Keratinocyte (primary cell): ENCODE measurements around the gene PERP. TPM values are rescaled to one million over a fixed set of nuclear protein-coding genes. Genes with fewer than 3 reads are reported as not detected.

Source experiments
- DNase-seq: peaks from one replicate; pipeline ENCODE4 v3.0.0-alpha.2; 2011; ENCODE audit warnings: low read depth, missing footprints, low spot score
- FAIRE-seq: peaks from 2 replicates; lab custom pipeline; 2011; peaks lifted over from hg19 to GRCh38; lab: Jason Lieb, UNC
- H2AFZ ChIP-seq: 2 replicates; pipeline ENCODE4 v1.6.0; 2012; ENCODE audit warnings: low read length, control low read depth, inconsistent platforms; ENCODE audit not compliant: control insufficient read depth
- H3K27ac ChIP-seq: 2 replicates; pipeline ENCODE4 v1.5.1; 2011; ENCODE audit warnings: low read length; ENCODE audit not compliant: control insufficient read depth, insufficient read depth
- H3K27me3 ChIP-seq: 3 replicates; pipeline ENCODE4 v1.6.0; 2011; ENCODE audit warnings: low read length; ENCODE audit not compliant: control insufficient read depth, insufficient read depth; ENCODE audit errors: extremely low read depth
- H3K36me3 ChIP-seq, 2 experiments: 2 replicates in 1 of 2; 3 replicates in 1 of 2; pipeline ENCODE4 v1.5.1; 2011; ENCODE audit warnings: low read length in 2 of 2, mild to moderate bottlenecking in 1 of 2; ENCODE audit not compliant: control insufficient read depth in 2 of 2, insufficient read depth in 2 of 2; ENCODE audit errors: extremely low read depth in 1 of 2
- H3K4me1 ChIP-seq: 3 replicates; pipeline ENCODE4 v1.5.1; 2011; ENCODE audit warnings: low read length; ENCODE audit not compliant: control insufficient read depth, insufficient read depth; ENCODE audit errors: extremely low read depth
- H3K4me2 ChIP-seq: 3 replicates; pipeline ENCODE4 v1.6.0; 2011; ENCODE audit warnings: low read depth, low read length; ENCODE audit not compliant: control insufficient read depth, insufficient read depth; ENCODE audit errors: extremely low read depth
- H3K4me3 ChIP-seq, 3 experiments: fragments of 200-600 bp in 1 of 3; sonication (generic) in 1 of 3; 2 replicates in 2 of 3; 3 replicates in 1 of 3; pipeline ENCODE4 v1.5.1; 2011 to 2016; ENCODE audit warnings: low read length in 3 of 3, mild to moderate bottlenecking in 3 of 3, control low read depth in 2 of 3, inconsistent platforms in 1 of 3, low read depth in 1 of 3, mixed read lengths in 1 of 3, mixed run types in 1 of 3, moderate library complexity in 1 of 3; ENCODE audit not compliant: control insufficient read depth in 2 of 3, insufficient read depth in 2 of 3; ENCODE audit errors: extremely low read depth in 1 of 3
- H3K79me2 ChIP-seq: 2 replicates; pipeline ENCODE4 v1.6.0; 2012; ENCODE audit warnings: low read length; ENCODE audit not compliant: control insufficient read depth, insufficient read depth
- H3K9ac ChIP-seq: 3 replicates; pipeline ENCODE4 v1.6.0; 2011; ENCODE audit warnings: low read length; ENCODE audit not compliant: control insufficient read depth, insufficient read depth; ENCODE audit errors: extremely low read depth
- H3K9me1 ChIP-seq: 3 replicates; pipeline ENCODE4 v1.6.0; 2011; ENCODE audit warnings: low read length; ENCODE audit not compliant: control insufficient read depth, insufficient read depth; ENCODE audit errors: extremely low read depth
- H3K9me3 ChIP-seq: 2 replicates; pipeline ENCODE4 v1.5.1; 2012; ENCODE audit warnings: low read depth, low read length; ENCODE audit not compliant: control insufficient read depth
- H4K20me1 ChIP-seq: 3 replicates; pipeline ENCODE4 v1.6.0; 2011; ENCODE audit warnings: low read length; ENCODE audit not compliant: control insufficient read depth, insufficient read depth; ENCODE audit errors: extremely low read depth
- CTCF ChIP-seq, 3 experiments: IDR thresholded peaks in 1 of 3; conservative IDR thresholded peaks in 1 of 3; optimal IDR thresholded peaks in 1 of 3; 2 replicates in 2 of 3; 3 replicates in 1 of 3; pipeline versions ENCODE3 to v1.5.1; 2011; ENCODE audit warnings: low read length in 3 of 3, mild to moderate bottlenecking in 3 of 3, moderate library complexity in 2 of 3, control low read depth in 1 of 3, inconsistent platforms in 1 of 3; ENCODE audit not compliant: insufficient read depth in 2 of 3; ENCODE audit errors: extremely low read depth in 1 of 3
- EZH2 ChIP-seq: IDR thresholded peaks from one replicate; pipeline ENCODE4 v1.6.1; 2012; ENCODE audit warnings: inconsistent platforms, mild to moderate bottlenecking, low read length, moderate library complexity
- dilution Hi-C: fragments of 300-500 bp; cut with MboI; formaldehyde crosslinking; loops from one replicate; pipeline ENCODE4 v1.7.0; 2020; ENCODE audit warnings: low sequenced_read_pairs; ENCODE audit not compliant: extremely low pct_ligation_motif_present
- polyA plus RNA-seq, 5 experiments: library from polyadenylated mRNA; depleted of rRNA in 3 of 5; stranded (reverse) in 3 of 5; stranded (forward) in 1 of 5; unstranded in 1 of 5; fragments of >200 nt; gene quantifications; 1 replicate in 1 of 5; 2 replicates in 3 of 5; 3 replicates in 1 of 5; pipeline versions ENCODE4 v1.2.1 to v1.2.3, GENCODE V29; 2011 to 2012; ENCODE audit warnings: missing spikeins in 2 of 5, low read depth in 1 of 5, low replicate concordance in 1 of 5

PERP gene
- polyA plus RNA-seq, 1 donor (not counting 4 experiments of a cell fraction or from before 2014, with no cell fraction given): 525 TPM

GRCh38 chr6:138107752-138108592, 753 bp upstream of the PERP start:
- H3K79me2 ChIP-seq: peaks cover 43% of the 10 kb centered on the region
- H4K20me1 ChIP-seq: no peaks in the 10 kb centered on the region
- H3K9me1 ChIP-seq: no peaks in the 10 kb centered on the region
- FAIRE-seq: peak; percentile 29
- peak overlapping the region; percentile 85 to 87 (median 86) for H3K4me3 ChIP-seq
- H3K36me3 ChIP-seq: no peaks in the 10 kb centered on the region
- TF ChIP-seq CTCF (optimal IDR thresholded peaks at IDR 0.05 in 1 of 3, IDR thresholded peaks at IDR 0.05 in 1 of 3, conservative IDR thresholded peaks at IDR 0.05 in 1 of 3; ENCODE audit: extremely low read depth in 1 of 3, insufficient read depth in 2 of 3, low read length in 3 of 3) (no peak), EZH2 (no peak)
- DNase-seq: no peak
- H3K9me3 ChIP-seq: no peaks in the 10 kb centered on the region
- H3K27ac ChIP-seq: peak overlapping the region; percentile 100
- no peaks in the 10 kb centered on the region for H3K27me3 ChIP-seq
- peak overlapping the region; percentile 100 for H3K9ac ChIP-seq
- dilution Hi-C loops: no loop called here
- H3K4me2 ChIP-seq: peak overlapping the region; percentile 98
- peak overlapping the region; percentile 76 for H2AFZ ChIP-seq
- H3K4me1 ChIP-seq: peaks cover 26% of the 10 kb centered on the region

GRCh38 chr6:138106665-138107077, 548 bp downstream of the PERP start:
- Histone ChIP-seq H3K36me3 (no peaks in the 10 kb centered on the region), H3K4me3 (peak overlapping the region; percentile 86 to 95 (median 87)), H3K9me3 (no peaks in the 10 kb centered on the region), H3K79me2 (peaks cover 56% of the 10 kb centered on the region), H3K27ac (peak overlapping the region; percentile 100), H3K9me1 (no peaks in the 10 kb centered on the region), H2AFZ (no peak overlapping the region), H3K4me2 (peak overlapping the region; percentile 88), H3K4me1 (peaks cover 37% of the 10 kb centered on the region), H3K9ac (peak overlapping the region; percentile 100), H4K20me1 (no peaks in the 10 kb centered on the region), H3K27me3 (no peaks in the 10 kb centered on the region)
- no peak for TF ChIP-seq CTCF (optimal IDR thresholded peaks at IDR 0.05 in 1 of 3, IDR thresholded peaks at IDR 0.05 in 1 of 3, conservative IDR thresholded peaks at IDR 0.05 in 1 of 3; ENCODE audit: extremely low read depth in 1 of 3, insufficient read depth in 2 of 3, low read length in 3 of 3)
- FAIRE-seq (no peak), DNase-seq (no peak)
- dilution Hi-C loops: no loop called here
